Pancreas (tissue), 10 donors: ENCODE results near the gene CDK9. TPM values are rescaled to one million over a fixed set of nuclear protein-coding genes. Genes with fewer than 3 reads are reported as not detected.

ENCODE experiments used
- ATAC-seq, 4 donors: fragments of 200-7000 bp; cut with Tn5 transposase; one replicate each; pipeline versions ENCODE4 v1.8.0 to v1.9.1; 2020; ENCODE audit warnings: mild to moderate bottlenecking in 4 of 4, moderate library complexity in 4 of 4
- DNase-seq, 6 donors: peaks; one replicate each; pipeline ENCODE4 v3.0.0-alpha.2; 2020
- FAIRE-seq: peaks from 2 replicates; lab custom pipeline; 2012; peaks lifted over from hg19 to GRCh38; lab: Jason Lieb, UNC
- H3K27ac ChIP-seq, 4 donors: fragments of 200-600 bp; sonication (generic); 1 replicate in 3 of 4; 2 replicates in 1 of 4; pipeline versions ENCODE4 v1.5.0 to v1.8.0; 2020
- H3K27me3 ChIP-seq, 4 donors: fragments of 200-600 bp; one replicate each; pipeline ENCODE4 v1.8.0; 2021
- H3K36me3 ChIP-seq, 3 donors: fragments of 200-600 bp; sonication (generic) in 1 of 3; one replicate each; pipeline versions ENCODE4 v1.5.0 to v1.8.0; 2020 to 2021
- H3K4me1 ChIP-seq, 3 donors: fragments of 200-600 bp; one replicate each; pipeline ENCODE4 v1.8.0; 2021
- H3K4me3 ChIP-seq, 4 donors: fragments of 200-600 bp; sonication (generic) in 2 of 4; one replicate each; pipeline versions ENCODE4 v1.5.0 to v1.8.0; 2020 to 2021
- H3K9me3 ChIP-seq, 4 donors: fragments of 200-600 bp; one replicate each; pipeline ENCODE4 v1.8.0; 2021
- WGBS, 2 donors: extraction: QIAGEN DNeasy Blood & Tissue Kit; methylation state at CpG; one replicate each; pipeline ENCODE4 v1.1.7; 2013; 5-methylcytosine and 5-hydroxymethylcytosine counted together
- intact Hi-C, 3 donors: fragments of 100-400 bp; cut with DNase I; formaldehyde crosslinking; loops; one replicate each; pipeline versions ENCODE4 v1.11.1 to v1.14.2; 2022
- polyA plus RNA-seq, 2 donors: library from polyadenylated mRNA; stranded (reverse); fragments of 200-250 nt; gene quantifications; one replicate each; pipeline ENCODE4 v1.2.3, GENCODE V29; 2013
- total RNA-seq, 6 donors: library from RNA; stranded (reverse); fragmentation: NEBNext Ultra II Directional in 4 of 6; extraction: Animal tissue kit (Norgen Biotek cat#: 25700) in 4 of 6; gene quantifications; one replicate each; pipeline versions ENCODE4 v1.2.1 to v1.2.4, GENCODE V29; 2021 to 2023
- TF ChIP-seq, protein P1 (sequence below), 4 donors: fragments of 200-600 bp; sonication (generic) in 3 of 4; IDR thresholded peaks; one replicate each; pipeline versions ENCODE4 v1.5.0 to v1.8.0; 2021; ENCODE audit warnings: antibody characterized with exemption in 4 of 4
- donor health status: healthy with polysubstance abuse.
- donor health status: DM: no; HTN: no; CAD: no; lungs with moderate emphysema.
- donor health status: DM: no; HTN: no; CAD: no.
- donor health status: control.
- donor health status: control.
- donor health status: Bipolar disorder and iron deficiency.
- donor health status: DM: yes; HTN: yes; CAD: no.
- donor health status: DM: no; HTN: no; CAD: no.
- donor health status: DM: no; HTN: no; CAD: no.
- donor health status: DM: yes; HTN: yes; CAD: no.

The CDK9 gene
- total and polyA plus RNA-seq, 8 donors: 33.9 to 119 (median 46.3) TPM

DNA sequence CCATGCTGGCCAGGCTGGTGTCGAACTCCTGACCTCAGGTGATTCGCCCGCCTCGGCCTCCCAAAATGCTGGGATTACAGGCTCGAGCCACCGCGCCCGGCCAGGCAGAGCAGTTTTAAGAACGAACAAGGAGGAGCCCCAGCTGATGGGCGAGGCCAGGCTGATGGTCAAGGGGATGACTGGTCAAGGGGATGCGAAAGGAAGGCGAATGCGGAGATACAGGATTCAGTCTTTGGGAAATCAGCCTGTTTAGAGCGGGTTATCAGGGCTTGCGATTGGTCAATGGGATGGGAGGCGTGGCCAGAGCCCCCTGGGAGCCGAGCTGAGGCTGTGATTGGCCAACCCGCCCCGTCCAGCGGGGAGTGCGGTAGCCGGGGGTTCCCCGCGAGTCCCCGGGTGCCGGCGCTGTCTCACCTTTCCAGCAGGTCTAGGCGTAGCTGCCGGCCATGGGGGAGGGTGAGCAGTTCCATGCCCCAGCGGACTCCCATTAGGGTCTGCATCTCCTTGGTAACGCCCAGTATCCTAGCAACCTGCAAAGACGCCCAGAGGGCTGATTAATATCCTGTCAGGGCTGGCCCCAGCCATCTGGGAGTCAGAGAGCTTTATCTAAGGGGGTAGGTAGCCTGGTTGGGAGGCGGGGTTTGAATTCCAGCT, 43.3 kb upstream of the CDK9 start:
- DNase-seq (peak in 4 of 6 donors; percentile 36 to 59 (median 46)), ATAC-seq (peak; percentile 26 to 79 (median 72)), FAIRE-seq (no peak)
- Histone ChIP-seq H3K4me3 (peak overlapping the region in 2 of 4 donors; percentile 21 to 33), H3K9me3 (no peaks in the 10 kb centered on the region), H3K27ac (peak overlapping the region in 1 of 4 donors; percentile 37), H3K4me1 (no peaks in the 10 kb centered on the region), H3K36me3 (no peaks in the 10 kb centered on the region), H3K27me3 (no peaks in the 10 kb centered on the region)
- TF ChIP-seq, protein P1, sequence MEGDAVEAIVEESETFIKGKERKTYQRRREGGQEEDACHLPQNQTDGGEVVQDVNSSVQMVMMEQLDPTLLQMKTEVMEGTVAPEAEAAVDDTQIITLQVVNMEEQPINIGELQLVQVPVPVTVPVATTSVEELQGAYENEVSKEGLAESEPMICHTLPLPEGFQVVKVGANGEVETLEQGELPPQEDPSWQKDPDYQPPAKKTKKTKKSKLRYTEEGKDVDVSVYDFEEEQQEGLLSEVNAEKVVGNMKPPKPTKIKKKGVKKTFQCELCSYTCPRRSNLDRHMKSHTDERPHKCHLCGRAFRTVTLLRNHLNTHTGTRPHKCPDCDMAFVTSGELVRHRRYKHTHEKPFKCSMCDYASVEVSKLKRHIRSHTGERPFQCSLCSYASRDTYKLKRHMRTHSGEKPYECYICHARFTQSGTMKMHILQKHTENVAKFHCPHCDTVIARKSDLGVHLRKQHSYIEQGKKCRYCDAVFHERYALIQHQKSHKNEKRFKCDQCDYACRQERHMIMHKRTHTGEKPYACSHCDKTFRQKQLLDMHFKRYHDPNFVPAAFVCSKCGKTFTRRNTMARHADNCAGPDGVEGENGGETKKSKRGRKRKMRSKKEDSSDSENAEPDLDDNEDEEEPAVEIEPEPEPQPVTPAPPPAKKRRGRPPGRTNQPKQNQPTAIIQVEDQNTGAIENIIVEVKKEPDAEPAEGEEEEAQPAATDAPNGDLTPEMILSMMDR (IDR thresholded peaks at IDR 0.05): no peak
- intact Hi-C loops: no loop called here
- WGBS, 2 donors: 17 to 21% methylated on average over 33 of the region's 33 CpGs

DNA sequence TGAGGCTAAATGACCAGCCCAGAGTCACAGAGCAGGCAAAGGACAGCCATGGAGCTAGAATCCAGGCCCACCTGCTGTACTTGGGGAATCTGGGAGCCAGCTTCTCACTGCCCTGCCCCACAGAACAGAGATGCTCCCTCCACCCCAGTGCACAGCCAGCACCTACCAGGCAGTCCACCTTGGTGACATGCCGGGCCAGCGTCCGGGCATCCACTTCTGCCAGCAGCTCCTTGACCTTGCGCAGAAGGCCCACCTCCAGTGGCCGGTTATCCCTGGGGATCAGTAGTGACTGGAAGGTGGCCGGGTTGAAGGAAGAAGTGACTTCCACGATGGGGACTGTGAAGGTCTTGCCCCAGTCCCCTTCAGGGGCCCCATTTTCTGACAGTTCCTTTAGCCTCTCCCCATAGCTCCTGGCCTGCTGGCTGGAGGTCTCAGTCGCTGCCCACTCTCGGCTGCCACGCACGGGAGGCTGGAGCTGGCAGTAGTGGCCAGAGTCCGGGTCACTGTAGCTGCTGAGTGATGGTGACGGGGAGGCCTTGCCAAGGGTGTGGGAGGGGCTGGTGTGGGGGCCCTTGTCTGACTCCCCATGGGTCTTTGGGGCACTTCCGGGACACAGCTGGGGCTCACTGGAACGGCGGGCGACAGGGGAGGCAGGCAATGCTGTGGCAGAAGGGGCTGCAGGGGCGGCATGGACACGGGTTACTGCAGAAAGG, 41.3 kb upstream of the CDK9 start:
- TF ChIP-seq, protein P1 (IDR thresholded peaks at IDR 0.05): no peak
- WGBS, 2 donors: 81 to 90% methylated on average over 19 of the region's 19 CpGs
- DNase-seq: peak in 1 of 6 donors; percentile 57
- Histone ChIP-seq H3K27ac (no peak overlapping the region), H3K4me3 (no peak overlapping the region), H3K36me3 (no peaks in the 10 kb centered on the region), H3K9me3 (no peaks in the 10 kb centered on the region), H3K4me1 (no peaks in the 10 kb centered on the region), H3K27me3 (no peaks in the 10 kb centered on the region)
- intact Hi-C loops: no loop called here
- no peak for ATAC-seq
- no peak for FAIRE-seq

DNA sequence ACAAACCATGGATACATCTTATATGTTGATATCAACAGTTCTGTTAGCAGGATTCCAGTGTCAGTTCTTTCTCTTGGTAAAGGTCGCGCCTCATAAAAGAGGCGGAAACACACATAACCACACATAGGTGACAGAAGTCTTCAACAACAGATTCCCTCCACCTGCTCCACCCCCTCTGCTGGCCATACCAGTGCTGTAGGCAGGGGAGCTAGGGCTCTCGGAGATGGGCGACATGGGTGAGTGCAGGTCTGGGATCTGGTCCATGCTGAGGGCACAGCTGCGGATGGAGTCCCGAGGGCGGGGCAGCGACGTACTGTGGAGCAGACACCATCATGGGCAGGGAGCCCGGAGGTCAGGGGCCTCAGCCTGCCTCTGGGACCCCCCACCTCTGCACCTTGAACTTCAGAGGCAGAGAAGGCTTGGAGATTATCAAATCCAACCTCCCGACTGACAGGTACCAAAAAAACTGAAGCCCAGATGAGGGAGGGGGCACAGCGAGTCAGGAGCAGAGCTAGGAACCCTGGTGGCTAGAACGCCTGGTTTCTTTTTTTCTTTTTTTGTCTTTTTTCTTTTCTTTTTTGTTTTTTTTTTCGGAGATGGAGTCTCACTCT, 38.8 kb upstream of the CDK9 start:
- Histone ChIP-seq H3K4me1 (no peaks in the 10 kb centered on the region), H3K36me3 (no peaks in the 10 kb centered on the region), H3K27ac (no peak overlapping the region), H3K9me3 (no peaks in the 10 kb centered on the region), H3K4me3 (no peak overlapping the region), H3K27me3 (no peaks in the 10 kb centered on the region)
- ATAC-seq (no peak), FAIRE-seq (no peak), DNase-seq (no peak)
- TF ChIP-seq, protein P1 (IDR thresholded peaks at IDR 0.05): no peak
- 57 to 63% methylated on average over 15 of the region's 15 CpGs for WGBS, 2 donors
- intact Hi-C loops: no loop called here

DNA sequence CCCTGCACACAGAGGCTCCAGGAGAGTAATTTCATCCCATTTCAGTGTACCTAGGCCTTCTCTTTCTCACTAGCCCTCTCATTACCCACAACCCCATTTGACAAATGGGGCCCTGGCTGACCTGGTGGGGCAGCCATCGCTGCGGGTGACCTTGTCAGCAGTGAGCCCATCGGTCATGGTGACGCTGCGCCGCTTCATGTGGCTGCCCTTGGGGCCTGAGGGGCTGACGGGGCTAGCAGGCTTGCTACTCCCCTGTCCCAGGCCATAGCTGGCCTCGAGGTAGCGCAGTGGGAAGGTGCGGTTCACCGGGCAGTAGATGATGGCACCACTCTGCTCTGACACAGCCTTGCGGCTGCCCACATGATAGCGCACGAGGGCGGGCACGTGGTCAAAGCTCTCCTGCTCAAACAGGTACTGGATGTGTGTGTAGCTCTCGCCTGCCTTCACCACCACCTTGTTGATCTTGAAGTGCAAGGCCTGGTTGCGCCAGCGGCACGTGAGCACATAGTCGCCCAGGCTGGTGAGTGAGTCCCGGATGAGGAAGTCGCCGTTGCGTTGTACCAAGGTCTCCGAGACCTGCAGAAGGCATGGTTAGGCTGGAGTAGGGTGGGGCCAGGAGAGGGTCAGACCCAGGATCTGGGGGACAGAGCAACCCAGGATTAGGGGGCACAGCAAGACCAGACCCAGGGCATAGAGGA, 36.6 kb upstream of the CDK9 start:
- no peak for DNase-seq
- intact Hi-C loops: no loop called here
- Histone ChIP-seq H3K4me3 (no peak overlapping the region), H3K4me1 (no peaks in the 10 kb centered on the region), H3K27me3 (peaks cover 0 to 7% (median 1%) of the 10 kb centered on the region in 4 donors), H3K36me3 (no peaks in the 10 kb centered on the region), H3K9me3 (no peaks in the 10 kb centered on the region), H3K27ac (no peak overlapping the region)
- 83 to 89% methylated on average over 26 of the region's 26 CpGs for WGBS, 2 donors
- TF ChIP-seq, protein P1 (IDR thresholded peaks at IDR 0.05): no peak
- ATAC-seq: no peak
- FAIRE-seq: no peak
